Stomach (tissue), 9 donors: Measurements from ENCODE around the gene MAGI2. TPM values are rescaled to one million over a fixed set of nuclear protein-coding genes. Genes with fewer than 3 reads are reported as not detected.

ENCODE experiments used
- DNase-seq, 2 donors: peaks; one replicate each; pipeline versions ENCODE4 v3.0.0 to v3.0.0-alpha.2; 2013 to 2019
- H3K27ac ChIP-seq, 5 donors: fragments of 200-600 bp in 4 of 5; sonication (generic) in 4 of 5; one replicate each; pipeline ENCODE4 v1.5.1; 2013 to 2019; ENCODE audit warnings: mild to moderate bottlenecking in 1 of 5, moderate library complexity in 1 of 5
- H3K27me3 ChIP-seq, 3 donors: fragments of 200-600 bp; sonication (generic); one replicate each; pipeline ENCODE4 v1.5.1; 2017 to 2019; ENCODE audit warnings: mixed run types in 1 of 3
- H3K36me3 ChIP-seq, 4 donors: fragments of 200-600 bp; sonication (generic); 1 replicate in 3 of 4; 2 replicates in 1 of 4; pipeline ENCODE4 v1.5.1; 2016 to 2019
- H3K4me1 ChIP-seq, 4 donors: fragments of 200-600 bp; sonication (generic); one replicate each; pipeline ENCODE4 v1.5.1; 2016 to 2019
- H3K4me3 ChIP-seq, 4 donors: fragments of 200-600 bp; sonication (generic) in 3 of 4; one replicate each; pipeline ENCODE4 v1.5.1; 2016 to 2019; ENCODE audit warnings: mild to moderate bottlenecking in 1 of 4
- H3K9me3 ChIP-seq, 4 donors: fragments of 200-600 bp; sonication (generic); one replicate each; pipeline ENCODE4 v1.5.1; 2016 to 2019
- EP300 ChIP-seq: sonication (generic); formaldehyde crosslinking; IDR thresholded peaks from one replicate; pipeline ENCODE4 v1.6.1; 2017; ENCODE audit warnings: antibody characterized with exemption
- POLR2A ChIP-seq, 4 donors: fragments of 450-650 bp; IDR thresholded peaks; one replicate each; pipeline ENCODE4 v1.6.1; 2016; ENCODE audit warnings: antibody characterized with exemption in 4 of 4, control low read depth in 2 of 4, mild to moderate bottlenecking in 1 of 4, moderate library complexity in 1 of 4
- POLR2AphosphoS5 ChIP-seq, 3 donors: sonication (generic); formaldehyde crosslinking; IDR thresholded peaks; one replicate each; pipeline ENCODE4 v1.6.1; 2016; ENCODE audit warnings: antibody characterized with exemption in 3 of 3
- WGBS, 5 donors: extraction: QIAGEN DNeasy Blood & Tissue Kit in 3 of 5; methylation state at CpG; one replicate each; pipeline versions ENCODE4 v1.1.5 to v1.1.7; 2013 to 2018; 5-methylcytosine and 5-hydroxymethylcytosine counted together
- intact Hi-C: fragments of 100-400 bp; cut with DNase I; formaldehyde crosslinking; loops from one replicate; pipeline ENCODE4 v1.15.1; 2023; ENCODE audit warnings: low total_unique reads
- polyA plus RNA-seq, 3 donors: library from polyadenylated mRNA; stranded (reverse); fragments of 200-250 nt; gene quantifications; one replicate each; pipeline ENCODE4 v1.2.3, GENCODE V29; 2013
- total RNA-seq, 5 donors: library from RNA; depleted of rRNA; stranded (reverse); fragments of >200 nt; gene quantifications; one replicate each; pipeline versions ENCODE4 v1.1.0 to v1.2.3, GENCODE V29; 2014 to 2016
- TF ChIP-seq, protein P1 (sequence below), 7 experiments: fragments of 450-650 bp in 4 of 7; fragments of 200-600 bp in 3 of 7; sonication (generic) in 3 of 7; IDR thresholded peaks; one replicate each; pipeline ENCODE4 v1.5.1; 2016 to 2019; ENCODE audit warnings: antibody characterized with exemption in 7 of 7, control low read depth in 2 of 7, mild to moderate bottlenecking in 1 of 7
- donor health status: healthy with polysubstance abuse.
- donor health status: Bipolar disorder and iron deficiency.
- donor health status: healthy.

The MAGI2 gene
- total and polyA plus RNA-seq, 8 donors: 0.92 to 53.9 (median 5.8) TPM

DNA sequence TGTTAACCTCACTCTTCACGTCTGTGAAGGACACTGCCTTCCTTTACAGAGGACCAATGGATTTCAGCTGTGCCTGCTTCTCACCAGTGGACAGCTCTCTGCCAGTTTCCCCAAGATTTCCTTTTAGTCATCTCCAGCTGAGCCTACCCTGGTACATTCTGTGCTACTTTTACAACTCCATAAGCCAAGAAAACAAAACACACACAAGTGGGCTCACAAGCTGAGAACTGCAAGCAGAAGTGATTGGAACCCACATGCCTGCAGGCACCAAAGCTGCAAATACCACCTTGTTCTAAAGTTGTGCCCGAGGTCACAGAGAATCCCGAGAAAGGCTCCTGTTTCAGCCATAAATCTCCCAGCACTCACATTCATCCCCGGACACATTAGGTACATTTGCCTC is 1018.1 kb downstream of the MAGI2 start:
- Histone ChIP-seq H3K4me1 (no peaks in the 10 kb centered on the region), H3K36me3 (no peaks in the 10 kb centered on the region), H3K4me3 (no peak overlapping the region), H3K27me3 (no peaks in the 10 kb centered on the region), H3K9me3 (no peaks in the 10 kb centered on the region), H3K27ac (no peak overlapping the region)
- no peak for DNase-seq
- 66 to 83% (median 76%) methylated on average over 4 of the region's 4 CpGs for WGBS, 5 donors
- no peak for TF ChIP-seq POLR2A (IDR thresholded peaks at IDR 0.05)
- TF ChIP-seq, protein P1, sequence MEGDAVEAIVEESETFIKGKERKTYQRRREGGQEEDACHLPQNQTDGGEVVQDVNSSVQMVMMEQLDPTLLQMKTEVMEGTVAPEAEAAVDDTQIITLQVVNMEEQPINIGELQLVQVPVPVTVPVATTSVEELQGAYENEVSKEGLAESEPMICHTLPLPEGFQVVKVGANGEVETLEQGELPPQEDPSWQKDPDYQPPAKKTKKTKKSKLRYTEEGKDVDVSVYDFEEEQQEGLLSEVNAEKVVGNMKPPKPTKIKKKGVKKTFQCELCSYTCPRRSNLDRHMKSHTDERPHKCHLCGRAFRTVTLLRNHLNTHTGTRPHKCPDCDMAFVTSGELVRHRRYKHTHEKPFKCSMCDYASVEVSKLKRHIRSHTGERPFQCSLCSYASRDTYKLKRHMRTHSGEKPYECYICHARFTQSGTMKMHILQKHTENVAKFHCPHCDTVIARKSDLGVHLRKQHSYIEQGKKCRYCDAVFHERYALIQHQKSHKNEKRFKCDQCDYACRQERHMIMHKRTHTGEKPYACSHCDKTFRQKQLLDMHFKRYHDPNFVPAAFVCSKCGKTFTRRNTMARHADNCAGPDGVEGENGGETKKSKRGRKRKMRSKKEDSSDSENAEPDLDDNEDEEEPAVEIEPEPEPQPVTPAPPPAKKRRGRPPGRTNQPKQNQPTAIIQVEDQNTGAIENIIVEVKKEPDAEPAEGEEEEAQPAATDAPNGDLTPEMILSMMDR (IDR thresholded peaks at IDR 0.05): no peak
- no peak for TF ChIP-seq EP300
- no peak for TF ChIP-seq POLR2AphosphoS5 (IDR thresholded peaks at IDR 0.05)
- intact Hi-C loops: no loop called here

DNA sequence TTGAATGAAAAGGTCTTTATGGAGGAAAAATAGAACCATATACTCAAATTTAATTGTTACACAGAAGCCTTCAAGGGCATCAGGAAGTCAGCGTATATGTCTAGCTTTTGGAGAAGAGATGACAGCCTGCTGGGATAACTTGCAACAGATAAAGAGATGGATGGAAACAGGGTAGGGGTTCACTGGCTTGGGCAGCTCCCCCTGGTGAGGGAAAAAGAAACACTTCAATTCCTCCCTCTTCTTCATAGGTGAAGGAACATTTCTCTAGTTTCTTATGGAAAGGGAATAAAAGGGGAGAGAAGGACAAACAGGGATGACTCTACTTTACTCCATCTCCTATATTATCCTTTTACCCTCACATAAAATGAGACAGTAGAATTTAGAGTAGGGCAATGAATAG is 1019.2 kb downstream of the MAGI2 start:
- intact Hi-C loops: no loop called here
- Histone ChIP-seq H3K36me3 (no peaks in the 10 kb centered on the region), H3K9me3 (no peaks in the 10 kb centered on the region), H3K4me1 (no peaks in the 10 kb centered on the region), H3K4me3 (no peak overlapping the region), H3K27ac (no peak overlapping the region), H3K27me3 (no peaks in the 10 kb centered on the region)
- WGBS, 5 donors: 87 to 97% (median 96%) methylated on average over 1 of the region's 1 CpG
- TF ChIP-seq POLR2A (IDR thresholded peaks at IDR 0.05): no peak
- no peak for TF ChIP-seq EP300
- TF ChIP-seq, protein P1 (IDR thresholded peaks at IDR 0.05): no peak
- no peak for TF ChIP-seq POLR2AphosphoS5 (IDR thresholded peaks at IDR 0.05)
- no peak for DNase-seq

DNA sequence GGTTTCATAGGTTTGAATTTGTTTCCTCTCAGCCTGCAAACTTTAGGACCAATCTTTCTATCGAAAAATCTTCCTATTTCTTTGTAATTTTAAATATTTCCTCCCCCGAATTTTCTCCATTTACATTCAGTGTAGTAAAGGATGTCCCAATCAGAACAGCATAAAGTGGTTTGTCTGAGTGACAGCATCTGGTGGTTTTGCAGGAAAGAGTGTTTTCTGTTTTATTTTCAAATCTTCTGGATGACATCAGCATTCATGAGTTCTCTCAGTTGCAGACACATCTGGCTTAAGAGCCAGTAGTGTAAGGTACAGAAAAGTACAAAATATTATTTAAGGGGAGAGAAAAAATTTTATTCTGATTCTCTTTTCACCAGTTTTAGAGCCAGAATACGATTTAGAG is 1020.0 kb downstream of the MAGI2 start:
- Histone ChIP-seq H3K4me1 (no peaks in the 10 kb centered on the region), H3K27ac (no peak overlapping the region), H3K36me3 (no peaks in the 10 kb centered on the region), H3K9me3 (no peaks in the 10 kb centered on the region), H3K4me3 (no peak overlapping the region), H3K27me3 (no peaks in the 10 kb centered on the region)
- WGBS, 5 donors: 60 to 88% (median 81%) methylated on average over 3 of the region's 3 CpGs
- DNase-seq: no peak
- intact Hi-C loops: no loop called here
- TF ChIP-seq, protein P1 (IDR thresholded peaks at IDR 0.05): no peak
- TF ChIP-seq EP300: no peak
- no peak for TF ChIP-seq POLR2A (IDR thresholded peaks at IDR 0.05)
- no peak for TF ChIP-seq POLR2AphosphoS5 (IDR thresholded peaks at IDR 0.05)

DNA sequence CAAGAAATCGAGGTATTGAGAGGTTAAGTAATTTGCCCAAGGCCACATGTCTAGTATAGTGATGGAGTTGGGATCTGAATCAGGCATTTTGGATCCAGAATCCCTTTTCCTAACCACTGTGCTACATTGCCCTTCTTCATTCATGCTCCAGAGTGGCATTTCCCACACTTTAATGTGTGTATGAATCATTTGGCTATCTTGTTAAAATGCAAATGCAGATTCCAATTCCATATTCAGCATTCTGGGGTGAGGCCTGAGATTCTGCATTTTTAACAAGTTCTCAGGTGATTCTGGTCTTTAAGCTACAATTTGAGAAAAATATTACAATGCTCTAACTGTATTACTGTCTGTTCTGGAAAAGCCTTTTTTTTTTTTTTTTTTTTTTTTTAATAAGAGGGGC is 1023.6 kb downstream of the MAGI2 start:
- intact Hi-C loops: no loop called here
- TF ChIP-seq POLR2A (IDR thresholded peaks at IDR 0.05) (no peak), POLR2AphosphoS5 (IDR thresholded peaks at IDR 0.05) (no peak), EP300 (no peak)
- TF ChIP-seq, protein P1 (IDR thresholded peaks at IDR 0.05): no peak
- no peaks in the 10 kb centered on the region for H3K27me3 ChIP-seq
- 53 to 80% (median 65%) methylated on average over 1 of the region's 1 CpG for WGBS, 5 donors
- no peaks in the 10 kb centered on the region for H3K36me3 ChIP-seq
- H3K4me3 ChIP-seq: no peak overlapping the region
- H3K27ac ChIP-seq: no peak overlapping the region
- no peaks in the 10 kb centered on the region for H3K4me1 ChIP-seq
- DNase-seq: no peak
- no peaks in the 10 kb centered on the region for H3K9me3 ChIP-seq
